NCI-H2196 treated with DMSO at 0.1 percent for 48 hours (cell line): Measurements from ENCODE around the gene RINL.

ENCODE experiments used
- DNase-seq: peaks from one replicate; lab custom pipeline; 2025; ENCODE audit not compliant: unreplicated experiment; lab: John Stamatoyannopoulos, UW

The RINL gene, protein sequence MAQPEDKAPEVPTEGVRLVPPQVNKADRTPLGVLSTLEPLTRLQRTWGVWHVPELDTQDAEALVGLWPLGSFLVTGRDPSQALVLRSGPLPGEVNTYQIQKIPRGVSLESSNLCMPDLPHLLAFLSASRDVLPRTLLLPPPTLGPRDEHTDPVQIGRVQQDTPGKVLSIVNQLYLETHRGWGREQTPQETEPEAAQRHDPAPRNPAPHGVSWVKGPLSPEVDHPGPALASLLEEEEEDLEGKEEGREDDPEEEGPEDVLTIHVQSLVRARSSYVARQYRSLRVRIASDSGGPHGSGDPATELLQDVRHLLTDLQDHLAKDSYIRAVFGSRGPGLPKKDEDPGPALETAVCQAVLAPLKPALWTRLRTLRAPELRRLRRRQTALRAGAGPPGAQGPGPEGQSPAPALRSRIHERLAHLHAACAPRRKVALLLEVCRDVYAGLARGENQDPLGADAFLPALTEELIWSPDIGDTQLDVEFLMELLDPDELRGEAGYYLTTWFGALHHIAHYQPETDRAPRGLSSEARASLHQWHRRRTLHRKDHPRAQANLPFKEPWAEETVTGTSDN

DNA sequence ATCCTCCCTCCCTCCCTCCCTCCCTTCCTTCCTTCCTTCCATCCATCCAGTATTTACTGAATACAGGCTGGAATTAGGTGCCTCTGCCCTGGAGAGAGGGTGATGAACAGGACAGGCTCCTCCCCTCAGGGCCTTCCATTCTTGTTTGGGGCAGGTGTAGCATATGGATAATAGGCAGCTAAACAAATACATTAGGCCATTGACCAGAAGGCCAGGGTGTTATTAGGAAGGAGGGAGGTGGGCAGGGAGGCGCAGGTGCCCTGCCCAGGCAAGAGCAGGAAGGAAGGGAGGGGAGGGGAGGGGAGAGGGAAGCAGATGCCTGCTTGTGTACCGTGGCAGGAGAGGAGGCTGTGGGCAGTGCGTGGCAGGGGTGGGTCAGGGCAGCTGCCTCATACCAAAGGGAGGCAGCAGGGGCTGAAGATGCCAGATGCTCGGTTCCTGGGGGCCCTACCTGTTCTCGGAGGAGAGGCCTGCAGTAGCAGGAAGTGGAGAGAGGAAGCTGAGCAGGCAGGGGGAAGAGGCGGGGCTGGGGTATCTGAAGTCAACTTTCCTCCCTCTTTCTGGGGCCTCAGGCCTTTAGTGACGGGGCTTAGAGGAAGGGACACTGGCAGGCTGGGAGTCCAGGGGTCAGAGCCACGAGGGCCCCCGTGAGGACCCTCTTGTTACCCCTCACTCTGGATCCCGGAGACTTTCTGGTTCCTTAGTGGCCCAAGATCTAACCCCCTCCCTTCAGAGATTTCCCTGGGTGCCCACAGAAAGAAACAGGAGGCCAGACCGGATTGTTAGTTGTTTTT is at the start of gene RINL:
RINL (minus strand) TSS at position 495 of the 794 bp plus-strand sequence. CDS start 1,533 bp downstream, outside the sequence.
- peak; percentile 90 for DNase-seq

DNA sequence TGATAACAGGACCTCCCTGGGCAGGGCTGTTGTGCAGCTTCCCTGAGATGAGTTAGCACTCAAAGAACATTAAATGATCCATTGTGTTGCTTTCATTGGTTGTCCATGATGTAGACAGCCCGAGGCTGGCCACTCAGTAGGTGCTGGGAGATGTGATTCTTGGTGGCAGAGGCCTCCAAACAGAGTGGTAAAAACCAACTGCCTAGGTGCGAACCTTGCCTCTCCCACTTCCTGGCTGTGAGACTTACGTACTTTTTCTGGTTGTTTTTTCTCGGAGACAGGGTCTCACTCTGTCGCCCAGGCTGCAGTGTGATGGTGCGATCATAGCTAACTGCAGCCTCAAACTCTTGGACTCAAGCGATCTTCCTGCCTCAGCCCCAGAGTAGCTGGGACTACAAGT is 46.3 kb upstream of the RINL start:
- no peak for DNase-seq

DNA sequence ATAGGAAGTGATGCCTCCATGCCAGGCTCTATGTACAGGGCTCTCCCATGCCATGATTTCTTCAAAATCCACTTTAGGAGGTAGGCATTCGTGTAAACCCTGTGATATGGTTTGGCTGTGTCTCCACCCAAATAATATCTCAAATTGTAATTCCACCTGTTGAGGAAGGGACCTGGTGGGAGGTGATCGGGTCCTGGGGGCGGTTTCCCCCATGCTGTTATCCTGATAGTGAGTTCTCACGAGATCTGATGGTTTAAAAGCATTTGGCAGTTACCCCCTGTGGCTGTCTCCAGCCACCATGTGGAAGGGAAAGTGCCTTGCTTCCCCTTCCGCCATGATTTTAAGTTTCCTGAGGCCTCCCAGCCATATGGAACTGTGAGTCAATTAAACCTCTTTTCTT is 44.4 kb upstream of the RINL start:
- no peak for DNase-seq

DNA sequence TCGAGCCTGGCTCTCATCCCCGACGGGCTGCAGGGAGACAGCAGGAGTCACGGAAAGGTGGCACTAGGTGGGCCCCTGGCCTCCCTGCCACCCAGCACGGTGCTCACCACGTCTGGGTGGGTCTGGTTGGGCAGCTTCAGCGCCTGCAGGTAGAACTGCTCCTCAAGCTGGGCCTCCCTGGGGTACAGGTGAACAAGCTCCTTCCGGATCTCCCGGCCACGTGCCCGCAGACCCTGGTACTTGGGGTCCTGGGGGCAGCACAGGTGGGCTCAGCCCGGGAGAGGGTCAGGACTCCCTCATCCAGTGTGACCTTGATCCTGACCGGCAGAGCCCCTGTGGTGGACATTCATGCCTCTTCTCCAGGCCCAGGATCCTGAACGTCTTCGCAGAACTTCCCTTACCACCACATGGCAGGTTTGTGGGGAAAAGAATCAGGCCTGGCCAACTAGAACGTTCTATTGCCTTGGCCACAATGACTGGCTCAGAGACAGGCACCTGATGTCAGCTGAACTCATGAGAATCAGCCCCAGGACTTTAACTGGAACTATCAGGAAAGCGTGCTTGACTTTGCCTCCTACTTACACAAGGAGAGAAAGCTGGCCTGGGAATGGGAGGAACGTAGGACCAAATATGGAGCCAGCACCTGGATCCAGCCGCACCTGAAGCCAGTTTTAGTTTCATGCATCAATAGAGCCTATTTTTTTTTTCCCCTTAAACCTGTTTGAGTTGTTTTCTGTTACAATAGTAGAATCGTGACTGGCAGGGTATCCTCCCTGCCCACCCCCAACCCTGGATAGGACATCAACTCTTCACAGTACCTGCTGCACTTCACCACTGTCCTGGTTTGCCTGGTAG is 43.6 kb upstream of the RINL start:
- no peak for DNase-seq

DNA sequence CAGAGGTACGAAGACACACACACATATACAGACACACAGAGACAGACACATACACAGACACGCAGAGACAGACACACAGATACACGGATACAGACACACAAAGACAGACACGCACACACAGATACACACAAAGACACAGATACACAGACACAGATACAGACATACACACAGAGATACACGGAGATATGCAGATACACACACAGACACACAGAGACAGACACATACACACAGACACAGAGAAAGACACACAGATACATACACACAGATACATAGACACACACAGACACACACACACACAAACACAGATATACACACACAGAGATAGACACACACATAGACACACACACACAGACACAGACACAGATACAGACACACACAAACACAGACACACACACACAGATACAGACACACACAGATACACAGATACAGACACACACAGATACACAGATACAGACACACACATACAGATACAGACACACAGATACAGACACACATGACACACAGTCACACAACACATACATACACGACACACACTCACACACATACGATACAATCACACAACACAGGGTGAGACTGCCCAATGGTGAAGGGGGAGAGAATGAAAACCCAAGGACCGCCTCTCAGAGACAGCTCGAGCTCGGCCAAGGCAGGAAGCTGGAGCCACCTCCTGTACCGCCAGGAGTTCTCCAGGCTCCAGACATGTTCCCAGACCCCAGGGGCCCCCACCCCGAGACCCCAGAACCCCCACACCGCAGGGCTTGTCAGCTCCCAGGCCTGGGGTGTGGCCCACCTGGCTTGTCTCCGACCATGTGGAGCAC is 42.7 kb upstream of the RINL start:
- DNase-seq = no peak

DNA sequence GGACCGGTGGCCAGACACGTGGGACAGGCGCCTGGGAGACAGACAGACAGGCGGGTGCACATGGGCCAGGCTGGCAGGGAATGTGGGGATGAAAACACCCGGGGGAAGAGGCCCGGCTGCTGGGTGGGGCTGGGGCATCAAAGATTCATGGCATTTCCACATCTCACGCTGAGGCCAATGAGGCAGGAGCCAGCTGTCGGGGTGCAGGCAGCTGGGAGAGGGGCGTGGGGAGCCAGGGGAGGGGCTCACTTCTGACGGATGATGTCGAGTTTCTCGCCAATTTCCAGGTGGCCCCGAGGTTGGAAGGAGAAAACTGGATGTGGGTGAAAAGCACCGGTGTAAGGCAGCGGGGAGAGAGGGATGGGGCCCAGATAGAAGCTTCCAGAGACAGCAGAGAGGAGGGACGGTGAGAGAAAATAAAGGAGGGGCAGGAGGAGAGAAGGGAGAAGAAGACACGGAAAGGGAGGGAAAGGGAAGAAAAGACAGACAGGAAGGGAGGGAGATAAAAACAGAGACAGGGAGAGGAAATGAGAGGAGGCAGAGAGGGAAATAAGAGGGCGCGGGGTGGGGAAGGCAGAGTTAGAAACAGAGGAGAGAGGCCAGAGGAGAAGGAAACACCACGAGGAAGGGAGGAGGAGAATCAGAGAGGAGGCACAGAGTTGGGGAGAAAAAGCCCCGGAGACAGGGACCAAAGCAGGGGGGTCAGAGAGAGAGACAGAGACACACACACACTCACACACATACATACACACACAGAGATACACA is 41.9 kb upstream of the RINL start:
- no peak for DNase-seq

DNA sequence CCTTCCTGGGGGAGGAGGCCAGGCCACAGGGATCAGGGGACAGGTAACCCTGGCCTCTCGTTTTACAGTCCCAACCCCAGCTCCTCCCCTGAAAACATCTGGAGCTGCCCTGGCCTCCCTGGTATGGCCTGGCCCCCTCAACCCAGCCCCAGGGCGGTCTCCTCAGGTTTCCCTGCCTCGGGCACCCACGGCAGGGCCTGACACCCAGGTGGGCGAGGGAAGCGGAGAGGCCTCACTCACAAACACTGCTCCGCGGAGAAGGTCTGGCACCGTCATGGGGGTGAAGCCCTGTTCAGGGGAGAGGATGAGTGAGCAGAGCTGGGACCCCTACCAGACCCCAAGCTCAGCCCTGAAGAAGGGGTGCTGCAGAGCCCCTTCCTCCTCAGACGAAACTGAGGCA is 40.5 kb upstream of the RINL start:
- no peak for DNase-seq

DNA sequence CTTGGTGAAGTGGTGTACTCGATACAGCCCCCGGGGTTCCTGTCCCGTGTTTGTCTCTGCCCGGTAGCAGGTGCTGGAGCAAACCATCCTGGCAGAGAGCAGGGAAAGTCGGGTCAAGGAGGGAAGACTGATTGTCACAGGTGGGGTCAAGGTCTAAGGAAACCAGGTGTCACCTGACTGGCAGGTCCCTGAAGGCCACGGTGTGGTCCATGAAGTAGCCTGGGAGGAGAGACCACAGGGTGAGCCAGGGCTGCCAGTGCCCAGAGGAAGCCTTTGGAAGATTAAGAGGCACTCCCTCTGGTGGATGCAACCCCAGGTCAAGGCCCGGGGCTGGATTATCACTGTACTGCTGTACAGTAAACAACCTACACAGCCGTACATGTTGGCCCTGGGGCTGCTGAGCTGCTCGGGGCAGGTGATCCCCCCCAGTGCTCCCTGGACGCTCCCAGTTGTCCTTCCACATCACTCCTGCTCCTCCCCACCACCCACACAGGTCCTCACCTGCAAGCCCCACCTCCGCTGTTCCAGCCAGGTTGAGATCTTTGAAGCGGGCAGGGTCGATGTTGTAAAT is 39.9 kb upstream of the RINL start:
- DNase-seq = peak; percentile 7

DNA sequence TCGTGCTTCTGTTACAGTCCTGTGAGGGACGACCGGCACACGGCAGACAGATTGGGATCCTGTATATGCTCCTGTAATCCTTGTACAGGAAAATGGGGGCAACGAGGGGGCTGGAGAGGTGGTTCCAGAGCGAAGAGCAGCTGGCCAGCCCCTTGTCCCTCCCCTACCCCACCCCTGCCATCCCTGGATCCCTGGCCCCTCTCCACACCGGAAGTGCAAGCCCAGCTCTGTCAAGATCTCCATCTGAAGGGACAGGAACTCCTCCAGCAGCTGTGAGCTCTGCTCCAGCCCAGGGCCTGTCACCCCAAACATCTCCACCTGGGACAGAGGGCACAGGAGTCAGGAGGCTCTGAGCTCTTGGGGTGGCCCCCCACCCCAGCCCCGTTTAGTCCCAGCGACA is 39.4 kb upstream of the RINL start:
- DNase-seq = no peak

DNA sequence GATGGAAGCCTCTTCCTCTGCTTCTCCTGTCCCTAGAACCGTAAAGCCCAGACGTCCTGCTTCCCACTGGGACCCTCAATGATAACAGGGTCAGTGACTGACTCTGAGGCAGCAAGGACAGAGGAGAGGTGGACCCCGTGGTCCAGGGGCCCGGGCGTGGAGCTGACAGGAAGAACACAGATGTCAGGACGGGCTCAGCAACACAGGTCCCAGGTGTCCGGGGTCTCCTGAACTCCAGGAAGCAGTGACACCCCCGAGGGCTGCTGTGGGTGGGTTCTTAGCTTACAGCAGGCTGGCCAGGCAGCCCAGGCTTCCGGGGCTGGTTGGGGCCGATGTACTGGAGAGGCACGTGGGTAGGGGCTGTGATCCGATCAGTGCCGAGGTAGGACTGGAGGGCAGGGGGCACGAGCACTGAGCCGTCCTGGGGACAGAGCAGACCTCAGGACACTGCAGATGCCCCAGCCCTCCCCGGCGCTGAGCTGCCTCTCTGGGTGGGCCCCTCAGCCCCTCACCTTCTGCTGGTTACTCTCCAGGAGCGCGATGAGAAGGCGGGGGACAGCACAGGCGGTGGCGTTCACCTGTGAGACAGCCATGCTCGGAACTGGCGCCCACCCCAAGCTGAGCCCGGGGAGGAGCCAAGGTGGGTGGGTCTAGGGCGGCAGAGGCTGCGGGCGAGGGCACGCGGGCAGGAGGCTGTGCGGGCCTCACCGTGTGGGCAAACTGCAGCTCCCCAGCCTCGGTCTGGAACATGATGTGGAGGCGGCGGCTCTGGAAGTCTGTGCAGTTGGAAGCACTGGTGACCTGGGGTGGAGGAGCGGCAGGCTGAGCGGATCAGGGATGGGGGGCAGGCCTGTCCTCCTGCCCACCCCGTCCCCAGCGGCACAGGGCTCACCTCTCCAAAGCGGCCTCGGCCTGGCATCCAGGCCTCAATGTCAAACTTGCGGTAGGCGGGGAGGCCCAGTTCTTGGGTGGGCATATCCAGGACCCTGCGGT is 37.5 kb upstream of the RINL start:
- DNase-seq = no peak

DNA sequence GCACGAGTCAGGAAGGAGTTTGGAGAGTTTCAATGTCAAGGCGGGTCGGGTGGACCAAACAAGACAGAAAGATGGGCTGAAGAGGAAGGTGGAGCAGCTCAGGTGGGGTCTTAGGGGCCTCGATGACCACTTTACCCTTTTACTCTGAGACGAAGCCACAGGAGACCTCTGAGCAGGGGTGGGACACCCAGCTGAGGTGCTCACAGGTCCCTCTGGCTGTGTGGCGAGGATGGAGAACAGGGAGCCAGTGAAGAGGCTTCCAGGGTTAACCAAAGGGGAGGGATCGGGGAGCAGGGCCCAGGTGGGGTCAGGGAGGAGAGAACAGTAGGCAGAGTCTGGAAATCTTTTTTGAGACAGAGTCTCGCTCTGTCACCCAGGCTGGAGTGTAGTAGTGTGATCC is 35.9 kb upstream of the RINL start:
- DNase-seq = no peak

DNA sequence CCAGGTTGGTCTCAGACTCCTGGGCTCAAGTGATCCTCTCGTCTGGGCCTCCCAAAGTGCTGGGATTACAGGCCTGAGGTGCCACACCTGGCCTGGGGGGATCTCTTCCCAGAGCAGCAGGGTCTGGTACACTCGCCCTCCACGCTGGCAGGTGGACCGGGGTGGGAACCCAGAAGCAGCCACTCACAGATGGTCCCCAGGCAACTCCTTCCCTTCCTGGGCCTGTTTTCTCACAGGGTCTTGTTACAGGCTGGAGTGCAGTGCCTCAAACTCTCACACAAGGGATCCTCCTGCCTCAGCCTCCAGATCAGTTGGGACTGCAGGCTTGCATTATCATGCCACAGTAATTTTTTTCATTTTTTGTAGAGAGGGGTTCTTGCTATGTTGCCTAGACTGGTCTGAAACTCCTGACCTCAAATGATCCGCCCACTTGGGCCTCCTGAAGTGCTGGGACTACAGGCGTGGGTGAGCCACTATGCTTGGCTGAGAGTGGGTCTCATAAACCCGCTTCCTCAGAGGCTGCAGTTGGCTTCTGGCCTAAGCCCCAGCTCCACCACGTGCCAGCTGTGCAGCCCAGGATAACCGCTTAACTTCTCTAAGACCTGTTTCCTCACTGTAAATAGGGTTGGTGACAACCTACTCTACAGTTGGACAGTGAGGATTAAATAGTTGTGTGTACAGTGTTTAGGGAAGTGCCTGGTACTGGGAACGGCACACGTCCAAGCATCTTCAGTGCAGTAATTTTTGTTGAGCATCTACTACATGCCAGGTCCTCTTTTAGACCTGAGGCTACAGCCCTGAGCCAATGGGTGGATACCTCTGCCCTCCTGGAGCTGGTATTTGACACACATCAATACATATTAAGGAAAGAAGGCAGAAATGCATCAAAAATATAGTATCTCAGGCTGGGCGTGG is 34.8 kb upstream of the RINL start:
- DNase-seq = no peak

DNA sequence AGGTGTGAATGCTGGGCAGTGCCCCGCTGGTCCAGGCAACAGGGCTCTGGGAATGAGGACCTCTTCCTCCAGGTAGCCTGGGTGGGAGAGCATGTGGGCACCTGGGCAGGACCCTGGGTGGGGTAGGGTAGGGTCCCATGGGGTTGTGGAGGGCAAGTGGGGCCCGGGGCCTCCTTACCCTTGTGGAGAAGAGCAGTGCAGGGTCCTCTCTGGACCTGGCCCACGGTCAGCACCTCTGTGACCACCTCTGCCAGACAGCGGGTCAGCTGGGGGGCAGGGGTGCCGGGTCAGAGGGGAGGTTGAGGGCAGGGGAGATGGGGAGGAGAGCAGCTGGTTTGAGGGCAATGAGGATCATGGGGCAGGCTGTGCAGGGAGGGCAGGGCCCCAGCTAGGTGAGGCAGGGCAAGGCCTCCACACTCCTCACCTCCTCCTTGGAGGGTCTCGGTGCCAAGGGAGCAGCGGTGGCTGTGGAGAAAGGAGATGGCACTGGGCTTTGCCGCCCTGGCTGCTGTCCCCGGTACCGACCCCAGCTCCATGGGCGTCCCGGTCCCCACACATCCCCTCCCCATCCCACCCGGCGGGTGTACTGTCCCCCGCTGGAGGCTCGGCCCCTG is 33.4 kb upstream of the RINL start:
- DNase-seq = no peak

DNA sequence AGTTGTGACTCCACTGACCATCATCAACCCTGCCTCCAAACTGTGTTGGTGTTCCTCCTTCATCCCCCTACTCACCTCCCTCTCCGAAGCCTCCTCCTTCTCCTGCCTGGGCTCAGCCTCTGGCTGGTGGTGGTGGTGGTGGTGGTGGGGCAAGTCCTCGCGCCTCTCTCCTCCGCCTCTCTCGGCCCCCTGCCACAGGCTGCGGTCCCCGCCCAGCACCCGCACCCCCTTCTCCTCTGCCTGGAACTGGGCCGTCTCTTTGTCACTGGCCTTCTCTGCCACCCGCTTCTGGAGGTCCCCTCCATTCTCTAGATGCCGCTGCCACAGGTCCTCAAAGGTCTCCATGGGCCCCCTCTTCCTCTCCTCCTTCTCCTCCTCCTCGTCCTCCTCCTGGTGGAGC is 32.4 kb upstream of the RINL start:
- no peak for DNase-seq

DNA sequence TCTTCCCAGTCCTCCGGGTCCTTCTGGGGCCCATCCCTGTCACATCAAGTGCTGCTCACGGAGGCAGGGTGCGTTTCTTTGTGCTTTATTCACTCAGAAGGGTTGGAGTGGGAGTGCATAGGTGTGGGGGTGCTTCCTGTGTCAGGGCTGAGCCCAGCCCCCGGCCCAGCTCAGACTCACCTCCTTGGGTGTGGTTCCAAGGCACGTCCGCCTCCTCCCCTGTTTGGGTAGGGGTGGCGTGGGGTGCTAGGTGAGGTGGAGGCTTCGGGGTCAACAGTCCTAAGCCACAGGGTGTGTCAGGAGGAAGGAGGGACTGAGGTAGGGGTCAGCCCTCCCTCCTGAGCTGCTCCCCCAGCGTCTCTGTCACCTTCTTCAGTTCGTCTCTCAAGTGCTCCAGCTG is 30.8 kb upstream of the RINL start:
- no peak for DNase-seq

DNA sequence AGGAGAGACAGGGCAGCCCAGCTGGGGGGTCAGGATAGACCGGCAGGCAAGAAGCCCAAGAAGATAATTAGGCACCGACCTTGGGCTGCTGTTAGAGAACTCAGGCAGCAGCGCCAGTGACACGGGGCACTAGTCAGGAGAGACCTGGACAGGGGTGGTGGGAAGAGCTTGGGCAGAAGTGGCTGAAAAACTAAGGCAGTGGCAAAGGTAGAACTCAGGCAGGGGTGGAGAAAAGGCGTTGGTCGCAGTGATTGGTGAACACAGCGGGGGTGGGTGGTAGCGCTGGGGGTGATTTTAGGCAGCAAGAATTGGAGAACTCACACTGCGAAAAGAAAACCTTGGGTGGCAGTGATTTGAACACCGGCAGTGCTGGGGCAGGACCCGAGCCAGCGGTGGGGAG is 29.6 kb upstream of the RINL start:
- DNase-seq = no peak

DNA sequence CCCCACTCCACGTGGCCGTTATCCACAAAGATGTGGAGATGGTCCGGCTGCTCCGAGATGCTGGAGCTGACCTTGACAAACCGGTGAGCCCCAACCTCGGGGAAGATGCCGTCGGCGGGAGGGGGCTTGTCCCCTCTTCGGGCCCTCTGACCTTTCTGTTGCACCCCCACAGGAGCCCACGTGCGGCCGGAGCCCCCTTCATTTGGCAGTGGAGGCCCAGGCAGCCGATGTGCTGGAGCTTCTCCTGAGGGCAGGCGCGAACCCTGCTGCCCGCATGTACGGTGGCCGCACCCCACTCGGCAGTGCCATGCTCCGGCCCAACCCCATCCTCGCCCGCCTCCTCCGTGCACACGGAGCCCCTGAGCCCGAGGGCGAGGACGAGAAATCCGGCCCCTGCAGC is 29.2 kb upstream of the RINL start:
- no peak for DNase-seq
